ENCODE data around the gene ASF1A.

- TF ChIP-seq, protein P1, sequence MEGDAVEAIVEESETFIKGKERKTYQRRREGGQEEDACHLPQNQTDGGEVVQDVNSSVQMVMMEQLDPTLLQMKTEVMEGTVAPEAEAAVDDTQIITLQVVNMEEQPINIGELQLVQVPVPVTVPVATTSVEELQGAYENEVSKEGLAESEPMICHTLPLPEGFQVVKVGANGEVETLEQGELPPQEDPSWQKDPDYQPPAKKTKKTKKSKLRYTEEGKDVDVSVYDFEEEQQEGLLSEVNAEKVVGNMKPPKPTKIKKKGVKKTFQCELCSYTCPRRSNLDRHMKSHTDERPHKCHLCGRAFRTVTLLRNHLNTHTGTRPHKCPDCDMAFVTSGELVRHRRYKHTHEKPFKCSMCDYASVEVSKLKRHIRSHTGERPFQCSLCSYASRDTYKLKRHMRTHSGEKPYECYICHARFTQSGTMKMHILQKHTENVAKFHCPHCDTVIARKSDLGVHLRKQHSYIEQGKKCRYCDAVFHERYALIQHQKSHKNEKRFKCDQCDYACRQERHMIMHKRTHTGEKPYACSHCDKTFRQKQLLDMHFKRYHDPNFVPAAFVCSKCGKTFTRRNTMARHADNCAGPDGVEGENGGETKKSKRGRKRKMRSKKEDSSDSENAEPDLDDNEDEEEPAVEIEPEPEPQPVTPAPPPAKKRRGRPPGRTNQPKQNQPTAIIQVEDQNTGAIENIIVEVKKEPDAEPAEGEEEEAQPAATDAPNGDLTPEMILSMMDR (IDR thresholded peaks at IDR 0.05): no peak
- TF ChIP-seq POLR2A (IDR thresholded peaks at IDR 0.05): no peak
Observed at GRCh38 chr6:118872726-118873125, 21.2 kb upstream of the ASF1A start.

Measured in testis (tissue), 2 donors.